Measurements from ENCODE around the gene OOSP4A.

OOSP4A gene

GRCh38 chr11:59963733-59964132, at the start of gene OOSP4A:
TSS of gene OOSP4A (plus strand) at chr11:59964033. CDS start at chr11:59964033, 0 bp downstream.
- CTCF ChIA-PET: interaction anchor here (0.8 to 1.6 kb wide), 3 partner anchors 9 to 45 kb away, joined by 3 to 6 read pairs (median 5); no protein-coding TSS in a partner anchor
- no peak for DNase-seq (ENCODE audit: extremely low spot score)
- no peak for TF ChIP-seq CTCF (IDR thresholded peaks at IDR 0.05; ENCODE audit: control extremely low read depth, extremely low read depth, low read depth, missing control alignments)
- POLR2A ChIA-PET: no interaction called here

DNA sequence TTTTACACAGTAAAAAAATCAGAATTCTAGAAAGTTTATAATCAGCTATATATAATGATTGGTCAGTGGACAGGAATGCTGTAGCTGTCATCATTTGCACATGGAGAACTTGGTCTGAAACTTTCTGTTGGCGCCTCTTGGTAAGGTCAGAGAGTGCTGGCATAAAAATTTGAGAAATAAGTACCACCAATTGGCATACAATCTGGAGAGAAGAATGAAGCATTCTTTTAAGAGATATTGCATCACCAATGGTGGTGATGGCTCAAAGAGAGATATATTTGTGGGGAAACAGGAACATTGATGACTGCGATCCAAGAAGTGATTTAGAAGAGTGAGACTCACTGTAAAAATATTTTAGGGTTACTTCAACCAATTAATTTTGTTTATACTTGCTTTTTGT, 45.4 kb upstream of the OOSP4A start:
- no peak for TF ChIP-seq CTCF (IDR thresholded peaks at IDR 0.05; ENCODE audit: control extremely low read depth, extremely low read depth, low read depth, missing control alignments)
- no peak for DNase-seq (ENCODE audit: extremely low spot score)
- CTCF ChIA-PET: interaction anchor here (0.6 to 1.8 kb wide), 7 partner anchors 10 to 164 kb away, joined by 3 to 8 read pairs (median 3); partner anchors contain the start of genes OOSP4A and STX3
- POLR2A ChIA-PET: no interaction called here

DNA sequence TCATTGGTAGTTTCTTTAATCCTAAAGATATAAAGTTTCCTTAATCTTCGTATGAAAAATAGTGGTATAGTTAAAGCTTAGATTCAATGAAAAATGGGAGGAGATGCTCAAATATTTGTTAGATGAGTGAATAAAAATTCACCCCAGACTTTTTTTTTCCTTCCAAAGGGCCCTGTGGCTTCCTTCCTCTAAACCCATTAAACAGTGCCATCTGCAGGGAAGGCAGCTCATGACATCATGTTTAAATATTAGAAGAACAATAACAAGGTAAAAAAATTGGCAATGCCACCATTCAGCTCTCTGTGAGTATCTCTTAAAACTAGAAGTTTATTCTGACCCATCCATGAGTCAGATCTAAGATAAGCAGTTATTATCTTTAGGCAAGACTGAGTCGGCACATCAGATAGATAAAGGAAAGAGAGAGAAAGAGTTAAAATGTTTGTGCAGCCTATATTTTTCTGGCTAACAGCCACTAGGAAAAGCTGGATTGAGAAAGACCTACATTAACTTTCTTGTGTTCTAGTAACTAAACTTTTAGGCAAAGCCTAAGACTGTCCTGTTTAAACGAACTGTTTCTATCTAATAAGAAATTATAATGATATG, 44.7 kb upstream of the OOSP4A start:
- TF ChIP-seq CTCF (IDR thresholded peaks at IDR 0.05; ENCODE audit: control extremely low read depth, extremely low read depth, low read depth, missing control alignments): peak; percentile 31
- POLR2A ChIA-PET: no interaction called here
- CTCF ChIA-PET: interaction anchor here (0.6 to 1.8 kb wide), 8 partner anchors 11 to 165 kb away, joined by 3 to 8 read pairs (median 3); partner anchors contain the start of genes OOSP4A and STX3
- peak; percentile 21 for DNase-seq (ENCODE audit: extremely low spot score)

DNA sequence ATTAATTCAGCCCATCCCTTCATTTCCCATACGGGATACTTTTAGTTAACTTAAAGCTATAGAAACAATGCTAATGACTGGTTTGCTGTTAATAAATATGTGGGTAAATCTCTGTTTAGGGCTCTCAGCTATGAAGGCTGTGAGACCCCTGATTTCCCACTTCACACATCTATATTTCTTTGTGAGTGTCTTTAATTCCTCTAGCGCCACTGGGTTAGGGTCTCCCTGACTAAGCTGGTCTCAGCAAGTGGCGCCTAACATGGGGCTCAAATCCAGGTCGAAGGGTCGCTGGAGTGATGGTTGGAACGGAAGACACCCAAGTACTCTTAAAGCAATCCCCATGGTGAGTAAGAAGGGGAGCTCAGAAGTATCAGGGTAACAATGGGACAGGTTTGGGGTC, 40.0 kb upstream of the OOSP4A start:
- ChIA-PET CTCF (interaction anchor here (1.1 to 1.5 kb wide), 3 partner anchors 30 to 59 kb away, joined by 3 to 4 read pairs (median 3); no protein-coding TSS in a partner anchor), POLR2A (no interaction called here)
- DNase-seq (ENCODE audit: extremely low spot score): no peak
- no peak for TF ChIP-seq CTCF (IDR thresholded peaks at IDR 0.05; ENCODE audit: control extremely low read depth, extremely low read depth, low read depth, missing control alignments)

- no peak for DNase-seq (ENCODE audit: extremely low spot score)
- CTCF ChIA-PET: interaction anchor here (0.8 to 1.6 kb wide), 2 partner anchors 9 to 109 kb away, joined by 3 read pairs; no protein-coding TSS in a partner anchor
- no peak for TF ChIP-seq CTCF (IDR thresholded peaks at IDR 0.05; ENCODE audit: control extremely low read depth, extremely low read depth, low read depth, missing control alignments)
- POLR2A ChIA-PET: no interaction called here
These were observed 32.1 kb upstream of the OOSP4A start for GRCh38 chr11:59931688-59932087.

GRCh38 chr11:59938132-59938531, 25.7 kb upstream of the OOSP4A start, which contains the start of gene OOSP1:
TSS of gene OOSP1 (plus strand) at chr11:59938432. CDS start at chr11:59938455, 23 bp downstream.
- no peak for TF ChIP-seq CTCF (IDR thresholded peaks at IDR 0.05; ENCODE audit: control extremely low read depth, extremely low read depth, low read depth, missing control alignments)
- ChIA-PET POLR2A (no interaction called here), CTCF (no interaction called here)
- no peak for DNase-seq (ENCODE audit: extremely low spot score)
